GM19452 (cell line): ENCODE results near the gene RIMS1.
A peak's percentile ranks its signal among the peaks of the same experiment; 100 is the strongest.
"Not testable (repeated sequence)": the region's sequence is repeated elsewhere in the genome, so short reads cannot be mapped to it uniquely, and the experiment has no call there.

Source experiments
- ATAC-seq: cut with Tn5 transposase; IDR thresholded peaks from one replicate; pipeline ENCODE4 v1.9.1; 2021; ENCODE audit not compliant: unreplicated experiment

The RIMS1 gene

DNA sequence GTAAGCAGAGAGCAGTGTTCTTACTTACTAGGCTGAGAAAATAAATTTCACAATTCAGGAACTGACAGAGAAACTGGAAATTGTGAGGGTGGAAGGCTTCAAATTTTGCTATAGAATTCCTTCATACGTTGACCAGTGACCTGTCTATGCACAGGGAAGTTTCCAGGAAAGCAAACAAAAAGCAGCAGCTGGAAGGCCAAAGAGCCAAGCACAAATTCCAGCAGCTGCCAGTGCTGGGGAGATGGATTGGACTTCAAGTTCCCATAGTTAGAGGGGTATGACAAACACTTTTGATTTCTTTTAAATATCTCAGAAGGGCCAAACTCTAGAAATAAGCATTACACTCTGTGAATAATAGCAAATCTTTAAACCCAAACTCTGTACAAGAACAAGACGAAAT, 436.4 kb downstream of the RIMS1 start:
- ATAC-seq: no peak

- no peak for ATAC-seq
Measured at GRCh38 chr6:72324591-72324990, 438.2 kb downstream of the RIMS1 start.

DNA sequence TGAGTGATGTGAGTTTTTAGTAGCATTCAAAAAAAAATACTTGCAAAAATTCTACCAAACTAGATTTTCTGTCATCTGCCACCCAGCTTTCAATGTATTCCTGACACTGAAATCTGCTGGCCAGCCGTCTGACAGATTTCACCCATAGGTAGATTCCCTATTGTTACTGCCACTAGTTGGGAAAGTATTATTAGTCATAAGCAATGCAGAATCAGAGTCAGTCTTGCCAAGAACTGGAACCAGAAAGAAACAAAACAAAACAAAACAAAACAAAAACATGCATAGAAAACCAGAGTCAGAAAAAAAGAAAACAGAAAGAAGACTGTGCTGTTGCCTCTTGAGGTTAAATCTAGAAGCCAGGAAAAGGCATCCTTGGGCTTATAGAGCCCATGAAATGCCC, 442.4 kb downstream of the RIMS1 start:
- no peak for ATAC-seq

DNA sequence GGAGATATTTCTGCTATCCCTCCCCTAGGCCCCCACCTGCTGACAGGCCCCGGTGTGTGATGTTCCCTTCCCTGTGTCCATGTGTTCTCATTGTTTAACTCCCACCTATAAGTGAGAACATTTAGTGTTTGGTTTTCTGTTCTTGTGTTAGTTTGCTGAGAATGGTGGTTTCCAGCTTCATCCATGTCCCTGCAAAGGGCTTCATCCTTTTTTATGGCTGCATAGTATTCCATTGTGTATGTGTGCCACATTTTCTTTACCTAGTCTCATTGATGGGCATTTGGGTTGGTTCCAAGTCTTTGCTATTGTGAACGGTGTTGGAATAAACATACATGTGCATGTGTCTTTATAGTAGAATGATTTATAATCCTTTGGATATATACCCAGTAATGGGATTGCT, 448.9 kb downstream of the RIMS1 start:
- not testable (repeated sequence) for ATAC-seq

DNA sequence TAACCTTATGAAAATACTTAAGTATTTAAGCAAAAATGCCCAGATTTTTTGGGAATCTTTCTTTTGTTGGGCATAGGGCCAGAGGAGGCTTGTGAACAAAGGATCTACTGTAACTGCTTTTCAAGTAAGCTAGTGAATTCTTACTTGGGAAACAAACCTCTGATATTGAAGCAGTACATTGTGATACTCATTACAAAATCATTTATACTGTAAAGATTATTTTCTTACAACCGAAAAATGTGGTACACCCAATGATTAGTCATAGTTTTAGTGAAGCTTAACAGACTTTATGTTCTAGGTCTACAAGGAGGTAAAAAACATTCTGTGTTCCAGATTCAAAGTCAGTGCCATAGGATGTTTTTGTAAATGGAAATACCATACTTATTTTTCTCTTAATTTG, 462.6 kb downstream of the RIMS1 start:
- ATAC-seq: no peak

GRCh38 chr6:72350296-72350881, 464.0 kb downstream of the RIMS1 start:
- ATAC-seq: no peak

- ATAC-seq: no peak
Measured at GRCh38 chr6:72363844-72364740, 477.7 kb downstream of the RIMS1 start.

- peak; percentile 54 for ATAC-seq
Measured at GRCh38 chr6:72365773-72366172, 479.4 kb downstream of the RIMS1 start.

DNA sequence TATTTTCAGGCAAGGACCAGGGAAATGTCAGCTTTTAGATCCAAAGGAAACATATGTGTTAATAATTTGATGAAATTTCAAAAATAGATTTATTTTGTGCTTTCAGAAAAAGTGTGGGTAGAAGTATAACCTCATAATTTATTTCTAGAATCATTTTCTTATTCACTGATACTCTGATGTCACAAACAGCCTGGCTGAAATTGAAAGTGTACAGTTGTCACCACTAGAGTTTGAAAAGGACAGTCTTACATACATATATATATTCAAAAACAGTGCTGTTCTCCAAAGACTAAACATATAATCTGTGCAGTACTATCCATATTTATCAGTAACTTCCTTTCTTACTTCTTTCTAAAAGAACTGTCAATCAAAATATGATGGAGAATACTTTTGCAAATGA, 481.1 kb downstream of the RIMS1 start:
- no peak for ATAC-seq

- no peak for ATAC-seq
Measured at GRCh38 chr6:72371473-72371872, 485.1 kb downstream of the RIMS1 start.

GRCh38 chr6:72374172-72374571, 487.8 kb downstream of the RIMS1 start:
- no peak for ATAC-seq

GRCh38 chr6:72374857-72375256, 488.5 kb downstream of the RIMS1 start:
- no peak for ATAC-seq

DNA sequence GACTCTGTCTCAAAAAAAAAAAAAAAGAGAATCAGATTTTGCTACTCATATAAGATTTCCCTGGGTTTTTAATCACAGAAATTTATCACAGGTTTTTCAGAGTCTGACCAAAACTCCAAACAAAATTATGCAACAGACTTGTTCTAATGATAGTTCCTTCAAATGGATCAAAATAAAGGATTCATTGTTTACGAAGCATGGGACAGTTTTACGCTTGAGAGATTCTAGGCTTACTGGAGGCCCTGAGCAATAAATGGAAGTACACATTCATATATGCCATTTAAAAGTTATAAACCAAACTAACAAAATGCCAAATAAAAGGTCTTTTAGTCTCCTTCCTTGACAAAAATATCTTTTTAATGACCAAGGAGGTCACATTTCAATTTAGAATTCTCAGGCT, 490.4 kb downstream of the RIMS1 start:
- no peak for ATAC-seq

- ATAC-seq: no peak
Measured at GRCh38 chr6:72381076-72381475, 494.7 kb downstream of the RIMS1 start.

DNA sequence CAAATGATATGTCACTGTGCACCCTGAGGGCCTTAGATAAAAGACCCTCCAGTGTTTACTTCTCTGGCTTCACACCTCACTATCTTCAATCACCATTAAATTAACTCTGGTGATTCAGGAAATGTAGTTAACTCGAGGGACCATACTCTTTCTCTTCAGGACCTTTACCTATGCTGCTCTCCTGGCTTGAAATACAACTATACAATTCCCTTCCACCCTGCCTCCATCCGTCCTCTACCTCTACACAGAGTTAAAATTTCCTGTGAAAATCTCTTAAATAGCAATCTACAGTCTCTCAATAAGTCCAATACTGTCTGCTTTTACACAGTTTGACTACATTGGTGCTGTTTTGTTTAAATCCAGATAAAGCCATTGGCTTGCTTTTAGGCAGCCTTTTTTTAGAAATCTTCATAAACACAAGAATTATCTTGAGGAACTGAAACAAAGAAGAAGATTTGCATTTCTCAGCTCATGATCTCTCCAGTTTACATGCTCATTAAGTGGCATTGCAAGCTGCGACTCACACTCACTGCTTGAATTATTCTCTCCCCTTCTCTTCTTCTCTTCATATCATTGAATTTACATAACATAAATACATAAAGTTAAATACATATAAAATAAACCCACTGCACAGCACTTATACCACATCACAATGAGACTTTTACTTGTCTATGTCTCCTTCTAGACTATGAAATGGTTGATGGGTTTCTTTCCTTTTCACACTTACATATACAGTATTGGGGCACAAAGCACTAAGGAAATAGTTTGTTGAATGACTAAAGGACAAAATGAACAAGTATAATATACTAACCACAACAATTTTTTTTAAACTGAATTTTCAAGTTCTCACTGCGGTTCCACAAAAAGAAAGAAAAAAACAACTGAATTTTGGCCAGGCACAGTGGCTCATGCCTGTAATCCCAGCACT, 496.5 kb downstream of the RIMS1 start:
- ATAC-seq: peak; percentile 96

DNA sequence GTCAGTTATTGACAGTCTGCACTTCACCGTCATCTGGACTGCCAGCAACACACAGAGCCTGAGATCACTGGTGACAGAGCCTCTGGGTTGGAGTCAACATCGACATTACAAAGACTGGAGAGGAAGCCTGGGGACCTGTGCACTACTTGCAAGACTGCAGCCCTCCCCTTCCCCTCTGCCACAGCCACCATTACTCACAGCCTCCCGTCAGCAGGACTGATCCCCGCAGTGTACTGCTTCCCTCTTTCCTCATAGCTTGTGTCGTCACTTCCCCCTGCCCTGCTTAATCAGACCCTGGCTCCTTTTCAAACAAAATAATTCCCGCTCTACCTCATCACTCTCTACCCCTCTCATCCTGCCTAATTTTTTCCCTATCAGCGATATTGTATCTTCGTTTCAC, 500.0 kb downstream of the RIMS1 start:
- ATAC-seq: no peak

GRCh38 chr6:72389698-72390097, 503.3 kb downstream of the RIMS1 start:
- ATAC-seq: no peak

GRCh38 chr6:72390548-72390947, 504.2 kb downstream of the RIMS1 start:
- no peak for ATAC-seq

GRCh38 chr6:72401865-72402264, 515.5 kb downstream of the RIMS1 start:
- ATAC-seq: no peak

- ATAC-seq: no peak
Measured at GRCh38 chr6:72403413-72403812, 517.1 kb downstream of the RIMS1 start.

GRCh38 chr6:72406517-72406916, 520.2 kb downstream of the RIMS1 start:
- no peak for ATAC-seq
